Adipocyte (in vitro differentiated cells): ENCODE measurements around the gene USP17L15.
"Not testable (repeated sequence)": the region's sequence is repeated elsewhere in the genome, so short reads cannot be mapped to it uniquely, and the experiment has no call there.

Source experiments
- DNase-seq: peaks from one replicate; pipeline ENCODE4 v3.0.0-alpha.2; 2015; ENCODE audit warnings: low read depth
- H3K27me3 ChIP-seq: replicated peaks from 2 replicates; pipeline ENCODE4 v1.7.0; 2013; ENCODE audit warnings: mild to moderate bottlenecking, low read length, moderate library complexity; ENCODE audit not compliant: control insufficient read depth, insufficient read depth
- H3K36me3 ChIP-seq: 2 replicates; pipeline ENCODE4 v1.7.0; 2013; ENCODE audit warnings: low read length, mild to moderate bottlenecking, moderate library complexity; ENCODE audit not compliant: control insufficient read depth, insufficient read depth, severe bottlenecking
- H3K4me1 ChIP-seq: 2 replicates; pipeline ENCODE4 v1.7.0; 2013; ENCODE audit warnings: mild to moderate bottlenecking, low read length, moderate library complexity; ENCODE audit not compliant: control insufficient read depth, insufficient read depth
- H3K4me3 ChIP-seq: 2 replicates; pipeline ENCODE4 v1.7.0; 2013; ENCODE audit warnings: mild to moderate bottlenecking, low read length, moderate library complexity
- H3K9ac ChIP-seq: 2 replicates; pipeline ENCODE4 v1.7.0; 2013; ENCODE audit warnings: mild to moderate bottlenecking, low read length, moderate library complexity
- H3K9me3 ChIP-seq: 2 replicates; pipeline ENCODE4 v1.7.0; 2013; ENCODE audit warnings: mild to moderate bottlenecking, low read length, moderate library complexity; ENCODE audit not compliant: control insufficient read depth

USP17L15 gene, protein sequence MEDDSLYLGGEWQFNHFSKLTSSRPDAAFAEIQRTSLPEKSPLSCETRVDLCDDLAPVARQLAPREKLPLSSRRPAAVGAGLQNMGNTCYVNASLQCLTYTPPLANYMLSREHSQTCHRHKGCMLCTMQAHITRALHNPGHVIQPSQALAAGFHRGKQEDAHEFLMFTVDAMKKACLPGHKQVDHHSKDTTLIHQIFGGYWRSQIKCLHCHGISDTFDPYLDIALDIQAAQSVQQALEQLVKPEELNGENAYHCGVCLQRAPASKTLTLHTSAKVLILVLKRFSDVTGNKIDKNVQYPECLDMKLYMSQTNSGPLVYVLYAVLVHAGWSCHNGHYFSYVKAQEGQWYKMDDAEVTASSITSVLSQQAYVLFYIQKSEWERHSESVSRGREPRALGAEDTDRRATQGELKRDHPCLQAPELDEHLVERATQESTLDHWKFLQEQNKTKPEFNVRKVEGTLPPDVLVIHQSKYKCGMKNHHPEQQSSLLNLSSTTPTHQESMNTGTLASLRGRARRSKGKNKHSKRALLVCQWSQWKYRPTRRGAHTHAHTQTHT

DNA sequence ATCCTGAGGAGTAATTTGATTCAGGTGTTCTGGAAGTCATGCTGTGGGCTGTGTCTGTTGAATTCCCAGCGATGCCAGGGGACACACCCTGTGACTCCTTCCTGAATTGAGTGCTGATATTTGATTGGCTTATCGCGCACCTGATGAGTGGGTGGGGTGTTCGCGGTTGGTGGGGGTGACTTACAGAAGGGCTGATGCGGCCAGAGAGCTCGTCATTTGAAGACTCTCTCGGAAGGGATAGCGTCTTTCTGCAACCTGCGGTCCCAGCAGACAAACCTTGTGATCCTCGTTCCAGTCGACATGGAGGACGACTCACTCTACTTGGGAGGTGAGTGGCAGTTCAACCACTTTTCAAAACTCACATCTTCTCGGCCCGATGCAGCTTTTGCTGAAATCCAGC is at the start of gene USP17L15:
TSS of gene USP17L15 (plus strand) at position 301 of the 400 bp plus-strand sequence. CDS start at position 301, 0 bp downstream.
- not testable (repeated sequence) for H3K9me3 ChIP-seq, H3K36me3 ChIP-seq, H3K27me3 ChIP-seq, H3K9ac ChIP-seq, DNase-seq, H3K4me1 ChIP-seq, H3K4me3 ChIP-seq

DNA sequence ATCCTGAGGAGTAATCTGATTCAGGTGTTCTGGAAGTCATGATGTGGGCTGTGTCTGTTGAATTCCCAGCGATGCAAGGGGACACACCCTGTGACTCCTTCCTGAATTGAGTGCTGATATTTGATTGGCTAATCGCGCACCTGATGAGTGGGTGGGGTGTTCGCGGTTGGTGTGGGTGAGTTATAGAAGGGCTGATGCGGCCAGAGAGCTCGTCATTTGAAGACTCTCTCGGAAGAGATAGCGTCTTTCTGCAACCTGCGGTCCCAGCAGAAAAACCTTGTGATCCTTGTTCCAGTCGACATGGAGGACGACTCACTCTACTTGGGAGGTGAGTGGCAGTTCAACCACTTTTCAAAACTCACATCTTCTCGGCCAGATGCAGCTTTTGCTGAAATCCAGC is 23.8 kb upstream of the USP17L15 start, which contains the start of gene USP17L10:
TSS of gene USP17L10 (plus strand) at position 301 of the 400 bp plus-strand sequence. CDS start at position 301, 0 bp downstream.
- H3K4me3 ChIP-seq, DNase-seq, H3K9me3 ChIP-seq, H3K27me3 ChIP-seq, H3K4me1 ChIP-seq, H3K9ac ChIP-seq, H3K36me3 ChIP-seq: not testable (repeated sequence)

DNA sequence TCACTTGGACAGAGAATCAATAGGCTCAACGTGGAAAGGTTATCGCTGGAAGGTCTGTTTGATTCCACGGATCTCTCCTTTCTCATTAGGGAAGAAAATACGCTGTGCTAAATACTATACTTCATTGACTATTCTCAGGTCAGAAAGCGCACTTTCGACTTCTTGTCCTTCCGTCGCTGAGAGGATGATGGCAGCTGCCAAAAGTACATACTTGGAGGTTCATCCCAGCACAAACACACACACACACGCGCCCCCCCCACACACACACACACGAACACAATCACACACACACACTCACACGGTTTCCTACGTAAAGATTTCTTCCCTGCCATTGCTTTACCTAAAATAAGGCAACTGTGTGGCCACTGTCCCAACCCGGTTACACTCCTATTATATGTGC is 19.5 kb upstream of the USP17L15 start:
- H3K27me3 ChIP-seq, DNase-seq, H3K36me3 ChIP-seq, H3K9ac ChIP-seq, H3K4me3 ChIP-seq, H3K4me1 ChIP-seq, H3K9me3 ChIP-seq: not testable (repeated sequence)

DNA sequence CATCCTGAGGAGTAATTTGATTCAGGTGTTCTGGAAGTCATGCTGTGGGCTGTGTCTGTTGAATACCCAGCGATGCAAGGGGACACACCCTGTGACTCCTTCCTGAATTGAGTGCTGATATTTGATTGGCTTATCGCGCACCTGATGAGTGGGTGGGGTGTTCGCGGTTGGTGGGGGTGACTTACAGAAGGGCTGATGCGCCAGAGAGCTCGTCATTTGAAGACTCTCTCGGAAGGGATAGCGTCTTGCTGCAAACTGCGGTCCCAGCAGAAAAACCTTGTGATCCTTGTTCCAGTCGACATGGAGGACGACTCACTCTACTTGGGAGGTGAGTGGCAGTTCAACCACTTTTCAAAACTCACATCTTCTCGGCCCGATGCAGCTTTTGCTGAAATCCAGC is 19.1 kb upstream of the USP17L15 start, which contains the start of gene USP17L11:
TSS of gene USP17L11 (plus strand) at position 301 of the 400 bp plus-strand sequence. CDS start at position 301, 0 bp downstream.
- not testable (repeated sequence) for H3K36me3 ChIP-seq, H3K9ac ChIP-seq, H3K27me3 ChIP-seq, H3K4me3 ChIP-seq, DNase-seq, H3K9me3 ChIP-seq, H3K4me1 ChIP-seq

DNA sequence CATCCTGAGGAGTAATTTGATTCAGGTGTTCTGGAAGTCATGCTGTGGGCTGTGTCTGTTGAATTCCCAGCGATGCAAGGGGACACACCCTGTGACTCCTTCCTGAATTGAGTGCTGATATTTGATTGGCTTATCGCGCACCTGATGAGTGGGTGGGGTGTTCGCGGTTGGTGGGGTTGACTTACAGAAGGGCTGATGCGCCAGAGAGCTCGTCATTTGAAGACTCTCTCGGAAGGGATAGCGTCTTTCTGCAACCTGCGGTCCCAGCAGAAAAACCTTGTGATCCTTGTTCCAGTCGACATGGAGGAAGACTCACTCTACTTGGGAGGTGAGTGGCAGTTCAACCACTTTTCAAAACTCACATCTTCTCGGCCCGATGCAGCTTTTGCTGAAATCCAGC is 14.3 kb upstream of the USP17L15 start, which contains the start of gene USP17L12:
TSS of gene USP17L12 (plus strand) at position 301 of the 400 bp plus-strand sequence. CDS start at position 301, 0 bp downstream.
- not testable (repeated sequence) for H3K9ac ChIP-seq, H3K9me3 ChIP-seq, H3K4me3 ChIP-seq, H3K36me3 ChIP-seq, DNase-seq, H3K27me3 ChIP-seq, H3K4me1 ChIP-seq

DNA sequence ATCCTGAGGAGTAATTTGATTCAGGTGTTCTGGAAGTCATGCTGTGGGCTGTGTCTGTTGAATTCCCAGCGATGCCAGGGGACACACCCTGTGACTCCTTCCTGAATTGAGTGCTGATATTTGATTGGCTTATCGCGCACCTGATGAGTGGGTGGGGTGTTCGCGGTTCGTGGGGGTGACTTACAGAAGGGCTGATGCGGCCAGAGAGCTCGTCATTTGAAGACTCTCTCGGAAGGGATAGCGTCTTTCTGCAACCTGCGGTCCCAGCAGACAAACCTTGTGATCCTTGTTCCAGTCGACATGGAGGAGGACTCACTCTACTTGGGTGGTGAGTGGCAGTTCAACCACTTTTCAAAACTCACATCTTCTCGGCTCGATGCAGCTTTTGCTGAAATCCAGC is 9.6 kb upstream of the USP17L15 start, which contains the start of gene USP17L13:
TSS of gene USP17L13 (plus strand) at position 301 of the 400 bp plus-strand sequence. CDS start at position 301, 0 bp downstream.
- H3K4me3 ChIP-seq, H3K9ac ChIP-seq, DNase-seq, H3K27me3 ChIP-seq, H3K36me3 ChIP-seq, H3K4me1 ChIP-seq, H3K9me3 ChIP-seq: not testable (repeated sequence)

DNA sequence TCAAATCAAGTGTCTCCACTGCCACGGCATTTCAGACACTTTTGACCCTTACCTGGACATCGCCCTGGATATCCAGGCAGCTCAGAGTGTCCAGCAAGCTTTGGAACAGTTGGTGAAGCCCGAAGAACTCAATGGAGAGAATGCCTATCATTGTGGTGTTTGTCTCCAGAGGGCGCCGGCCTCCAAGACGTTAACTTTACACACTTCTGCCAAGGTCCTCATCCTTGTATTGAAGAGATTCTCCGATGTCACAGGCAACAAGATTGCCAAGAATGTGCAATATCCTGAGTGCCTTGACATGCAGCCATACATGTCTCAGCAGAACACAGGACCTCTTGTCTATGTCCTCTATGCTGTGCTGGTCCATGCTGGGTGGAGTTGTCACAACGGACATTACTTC is 3.9 kb upstream of the USP17L15 start:
- not testable (repeated sequence) for H3K4me1 ChIP-seq, H3K27me3 ChIP-seq, H3K4me3 ChIP-seq, H3K9ac ChIP-seq, DNase-seq, H3K9me3 ChIP-seq, H3K36me3 ChIP-seq

DNA sequence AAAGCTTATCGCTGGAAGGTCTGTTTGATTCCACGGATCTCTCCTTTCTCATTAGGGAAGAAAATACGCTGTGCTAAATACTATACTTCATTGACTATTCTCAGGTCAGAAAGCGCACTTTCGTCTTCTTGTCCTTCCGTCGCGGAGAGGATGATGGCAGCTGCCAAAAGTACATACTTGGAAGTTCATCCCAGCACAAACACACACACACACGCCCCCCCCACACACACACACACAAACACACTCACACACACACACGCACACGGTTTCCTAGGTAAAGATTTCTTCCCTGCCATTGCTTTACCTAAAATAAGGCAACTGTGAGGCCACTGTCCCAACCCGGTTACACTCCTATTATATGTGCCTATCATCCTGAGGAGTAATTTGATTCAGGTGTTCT is 4.3 kb downstream of the USP17L15 start:
- not testable (repeated sequence) for DNase-seq

DNA sequence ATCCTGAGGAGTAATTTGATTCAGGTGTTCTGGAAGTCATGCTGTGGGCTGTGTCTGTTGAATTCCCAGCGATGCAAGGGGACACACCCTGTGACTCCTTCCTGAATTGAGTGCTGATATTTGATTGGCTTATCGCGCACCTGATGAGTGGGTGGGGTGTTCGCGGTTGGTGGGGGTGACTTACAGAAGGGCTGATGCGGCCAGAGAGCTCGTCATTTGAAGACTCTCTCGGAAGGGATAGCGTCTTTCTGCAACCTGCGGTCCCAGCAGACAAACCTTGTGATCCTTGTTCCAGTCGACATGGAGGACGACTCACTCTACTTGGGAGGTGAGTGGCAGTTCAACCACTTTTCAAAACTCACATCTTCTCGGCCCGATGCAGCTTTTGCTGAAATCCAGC is 9.4 kb downstream of the USP17L15 start, which contains the start of gene USP17L17:
TSS of gene USP17L17 (plus strand) at position 301 of the 400 bp plus-strand sequence. CDS start at position 301, 0 bp downstream.
- H3K4me1 ChIP-seq, DNase-seq, H3K36me3 ChIP-seq, H3K9me3 ChIP-seq, H3K27me3 ChIP-seq, H3K9ac ChIP-seq, H3K4me3 ChIP-seq: not testable (repeated sequence)

More for the DNA sequence above, 4.3 kb downstream of the USP17L15 start:
- H3K9me3 ChIP-seq, H3K27me3 ChIP-seq, H3K4me1 ChIP-seq, H3K9ac ChIP-seq, H3K4me3 ChIP-seq, H3K36me3 ChIP-seq: not testable (repeated sequence)

DNA sequence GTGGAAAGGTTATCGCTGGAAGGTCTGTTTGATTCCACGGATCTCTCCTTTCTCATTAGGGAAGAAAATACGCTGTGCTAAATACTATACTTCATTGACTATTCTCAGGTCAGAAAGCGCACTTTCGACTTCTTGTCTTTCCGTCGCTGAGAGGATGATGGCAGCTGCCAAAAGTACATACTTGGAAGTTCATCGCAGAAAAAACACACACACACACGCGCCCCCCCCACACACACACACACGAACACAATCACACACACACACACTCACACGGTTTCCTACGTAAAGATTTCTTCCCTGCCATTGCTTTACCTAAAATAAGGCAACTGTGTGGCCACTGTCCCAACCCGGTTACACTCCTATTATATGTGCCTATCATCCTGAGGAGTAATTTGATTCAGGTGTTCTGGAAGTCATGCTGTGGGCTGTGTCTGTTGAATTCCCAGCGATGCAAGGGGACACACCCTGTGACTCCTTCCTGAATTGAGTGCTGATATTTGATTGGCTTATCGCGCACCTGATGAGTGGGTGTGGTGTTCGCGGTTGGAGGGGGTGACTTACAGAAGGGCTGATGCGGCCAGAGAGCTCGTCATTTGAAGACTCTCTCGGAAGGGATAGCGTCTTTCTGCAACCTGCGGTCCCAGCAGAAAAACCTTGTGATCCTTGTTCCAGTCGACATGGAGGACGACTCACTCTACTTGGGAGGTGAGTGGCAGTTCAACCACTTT is 13.9 kb downstream of the USP17L15 start, which contains the start of gene USP17L18:
TSS of gene USP17L18 (plus strand) at position 678 of the 728 bp plus-strand sequence. CDS start at position 678, 0 bp downstream.
- not testable (repeated sequence) for H3K9me3 ChIP-seq, H3K9ac ChIP-seq, H3K4me3 ChIP-seq, DNase-seq, H3K36me3 ChIP-seq, H3K27me3 ChIP-seq, H3K4me1 ChIP-seq

DNA sequence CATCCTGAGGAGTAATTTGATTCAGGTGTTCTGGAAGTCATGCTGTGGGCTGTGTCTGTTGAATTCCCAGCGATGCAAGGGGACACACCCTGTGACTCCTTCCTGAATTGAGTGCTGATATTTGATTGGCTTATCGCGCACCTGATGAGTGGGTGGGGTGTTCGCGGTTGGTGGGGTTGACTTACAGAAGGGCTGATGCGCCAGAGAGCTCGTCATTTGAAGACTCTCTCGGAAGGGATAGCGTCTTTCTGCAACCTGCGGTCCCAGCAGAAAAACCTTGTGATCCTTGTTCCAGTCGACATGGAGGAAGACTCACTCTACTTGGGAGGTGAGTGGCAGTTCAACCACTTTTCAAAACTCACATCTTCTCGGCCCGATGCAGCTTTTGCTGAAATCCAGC is 18.9 kb downstream of the USP17L15 start, which contains the start of gene USP17L19:
TSS of gene USP17L19 (plus strand) at position 301 of the 400 bp plus-strand sequence. CDS start at position 301, 0 bp downstream.
- H3K9ac ChIP-seq, H3K9me3 ChIP-seq, H3K27me3 ChIP-seq, H3K36me3 ChIP-seq, DNase-seq, H3K4me1 ChIP-seq, H3K4me3 ChIP-seq: not testable (repeated sequence)
